NCI-H2107 treated with DMSO at 0.1 percent for 48 hours (cell line): Measurements from ENCODE around the gene FUOM.

ENCODE experiments used
- DNase-seq: peaks from one replicate; lab custom pipeline; 2025; ENCODE audit not compliant: unreplicated experiment; lab: John Stamatoyannopoulos, UW

Gene FUOM, protein sequence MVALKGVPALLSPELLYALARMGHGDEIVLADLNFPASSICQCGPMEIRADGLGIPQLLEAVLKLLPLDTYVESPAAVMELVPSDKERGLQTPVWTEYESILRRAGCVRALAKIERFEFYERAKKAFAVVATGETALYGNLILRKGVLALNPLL

DNA sequence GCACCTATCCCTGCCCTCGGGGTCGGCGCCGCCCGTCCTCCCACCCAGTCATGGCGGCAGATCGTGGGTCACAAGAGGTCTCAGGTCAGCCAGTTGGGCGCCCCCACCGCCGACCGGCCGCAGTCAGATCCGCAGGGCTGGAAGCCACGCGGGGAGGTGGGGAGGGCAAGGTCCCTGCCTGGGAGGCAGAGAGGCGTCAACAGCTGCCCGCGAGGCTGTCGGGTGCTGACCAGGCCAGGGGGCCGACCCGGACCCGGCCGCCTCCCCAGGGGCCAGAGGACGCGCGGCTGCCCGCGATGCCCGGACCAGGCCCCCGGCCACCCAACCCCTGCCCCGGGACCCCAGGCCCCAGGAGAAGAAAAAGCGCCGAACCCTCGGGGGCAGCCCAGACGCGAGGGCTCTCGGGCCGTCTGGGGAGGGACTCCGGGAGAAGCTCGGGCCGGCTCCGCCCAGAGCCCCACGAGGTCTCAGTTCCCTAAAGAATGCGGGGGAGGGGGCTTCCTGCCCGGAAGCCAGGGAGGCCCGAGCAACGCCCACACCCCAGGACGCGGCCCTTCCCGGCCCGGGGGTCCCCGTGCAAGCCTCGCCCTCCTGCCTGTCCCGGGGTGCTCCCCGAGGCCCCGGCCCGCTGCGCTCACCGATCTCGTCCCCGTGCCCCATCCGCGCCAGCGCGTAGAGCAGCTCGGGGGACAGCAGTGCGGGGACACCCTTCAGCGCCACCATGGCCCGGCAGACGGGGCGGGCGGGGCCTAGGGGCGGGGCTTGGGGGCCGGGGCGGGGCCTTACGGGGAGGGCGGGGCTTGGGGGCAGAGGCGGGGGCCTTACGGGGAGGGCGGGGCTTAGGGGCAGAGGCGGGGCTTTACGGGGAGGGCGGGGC is at the start of gene FUOM:
Gene FUOM, minus strand, starts transcription at position 735 of the 877 bp plus-strand sequence. Its CDS starts 12 bp downstream, at position 723.
- DNase-seq = no peak

DNA sequence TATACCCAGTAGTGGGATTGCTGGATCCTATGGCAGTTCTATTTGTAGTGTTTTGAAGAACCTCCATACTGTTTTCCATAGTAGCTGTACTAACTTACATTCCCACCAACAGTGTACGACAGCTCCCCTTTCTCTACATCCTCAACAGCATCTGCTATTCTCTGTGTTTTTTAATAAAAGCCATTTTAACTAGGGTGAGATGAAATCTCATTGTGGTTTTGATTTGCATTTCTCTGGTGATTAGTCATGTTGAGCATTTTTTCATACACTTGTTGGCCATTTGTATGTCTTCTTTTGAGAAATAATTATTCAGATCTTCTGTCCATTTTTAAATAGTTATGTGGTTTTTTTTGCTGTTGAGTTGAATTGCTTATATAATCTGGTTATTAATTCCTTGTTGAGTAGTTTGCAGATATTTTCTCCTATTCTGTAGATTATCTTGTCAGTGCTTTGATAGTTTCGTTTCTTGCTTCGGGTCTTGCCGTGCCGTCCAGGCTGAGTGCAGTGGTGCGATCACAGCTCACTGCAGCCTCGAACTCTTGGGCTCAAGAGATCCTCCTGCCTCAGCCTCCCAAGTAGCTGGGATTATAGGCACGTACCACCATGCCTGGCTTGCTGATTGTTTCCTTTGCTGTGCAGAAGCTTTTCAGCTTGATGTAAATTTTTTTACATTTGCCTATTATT is 48.2 kb upstream of the FUOM start:
- DNase-seq = no peak

DNA sequence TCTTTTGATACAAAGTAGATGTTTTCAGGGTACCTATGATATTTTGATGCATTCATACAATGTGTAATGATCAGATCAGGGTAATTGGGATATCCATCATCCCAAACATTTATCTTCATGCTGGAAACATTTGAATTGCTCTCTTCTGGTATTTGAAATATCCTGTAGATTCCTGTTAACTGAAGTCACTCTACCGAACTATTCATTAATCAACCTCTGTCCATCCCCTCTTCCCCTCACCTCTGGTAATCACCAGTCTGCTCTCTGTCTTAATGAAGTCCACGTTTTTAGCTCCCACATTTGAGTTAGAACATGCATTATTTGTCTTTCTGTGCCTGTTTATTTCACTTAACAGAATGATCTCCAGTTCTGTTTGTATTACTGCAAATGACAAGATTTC is 47.5 kb upstream of the FUOM start:
- no peak for DNase-seq

DNA sequence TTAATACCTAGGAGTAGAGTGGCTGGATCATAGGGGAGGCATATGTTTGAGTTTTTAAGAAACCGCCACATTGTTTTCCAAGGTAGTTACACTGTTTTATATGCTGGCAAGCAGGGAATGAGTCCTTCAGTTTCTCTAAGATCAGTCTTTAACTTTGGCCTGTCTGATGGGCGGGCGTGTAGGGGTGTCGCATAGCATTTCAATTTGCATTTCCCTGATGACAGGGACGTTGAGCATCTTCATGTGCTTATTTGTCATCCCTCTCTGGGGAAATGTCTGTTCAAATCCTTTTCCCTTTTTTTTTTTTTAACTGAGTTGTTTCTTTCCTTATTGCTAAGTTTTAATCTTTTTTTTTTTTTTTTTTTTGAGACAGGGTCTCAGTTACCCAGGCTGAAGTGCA is 46.0 kb upstream of the FUOM start:
- no peak for DNase-seq

DNA sequence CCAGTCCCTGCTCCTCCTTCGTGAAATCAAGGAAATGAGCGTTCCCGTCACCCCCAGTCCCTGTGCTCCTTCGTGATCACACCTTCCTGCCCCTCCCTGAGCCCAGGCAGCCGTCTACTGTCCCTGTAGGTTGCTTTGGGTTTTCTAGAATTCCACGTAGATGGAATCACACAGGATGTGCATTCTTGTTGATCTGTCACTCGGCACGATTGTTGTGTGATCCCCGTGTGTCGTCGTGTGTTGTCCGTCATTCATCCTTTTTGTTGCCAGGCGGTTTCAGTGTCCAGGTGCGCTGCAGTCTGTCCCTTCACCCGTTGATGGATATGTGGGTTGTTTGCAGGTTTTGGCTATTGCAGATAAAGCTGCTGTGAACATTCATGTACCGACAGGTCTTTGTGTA is 45.5 kb upstream of the FUOM start:
- DNase-seq = no peak

DNA sequence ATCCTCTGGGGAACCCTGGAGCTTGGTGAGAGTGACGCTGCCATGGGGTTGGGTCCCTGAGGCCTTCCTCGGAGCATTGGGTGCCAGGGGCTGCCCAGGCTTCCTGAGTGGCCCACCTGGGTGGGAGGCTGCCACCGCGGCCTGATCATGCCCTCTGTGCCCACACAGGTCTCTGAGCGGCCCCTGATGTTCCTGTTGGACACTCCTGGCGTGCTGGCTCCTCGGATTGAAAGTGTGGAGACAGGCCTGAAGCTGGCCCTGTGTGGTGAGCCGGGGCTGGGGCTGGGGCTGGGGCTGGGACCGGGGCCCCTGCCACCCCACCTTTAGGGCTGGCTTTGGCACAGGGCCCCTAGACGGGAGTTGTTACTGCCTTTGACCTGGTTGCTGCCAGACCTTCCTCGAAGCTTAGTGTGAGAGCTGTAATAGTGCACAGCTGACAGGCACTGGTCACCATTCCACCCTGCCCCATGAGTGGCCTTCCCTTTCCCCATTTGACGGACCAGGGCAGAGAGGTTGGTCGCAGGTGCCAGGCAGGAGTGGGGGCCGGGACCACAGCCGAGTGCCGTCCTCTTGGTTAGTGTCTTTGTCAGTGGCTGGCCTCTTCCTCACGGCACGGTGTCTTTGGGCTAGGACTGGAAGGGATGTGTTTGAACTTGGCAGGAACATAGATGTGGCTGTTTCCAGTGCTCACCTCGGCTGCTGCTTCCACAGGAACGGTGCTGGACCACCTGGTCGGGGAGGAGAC is 44.3 kb upstream of the FUOM start:
- no peak for DNase-seq

DNA sequence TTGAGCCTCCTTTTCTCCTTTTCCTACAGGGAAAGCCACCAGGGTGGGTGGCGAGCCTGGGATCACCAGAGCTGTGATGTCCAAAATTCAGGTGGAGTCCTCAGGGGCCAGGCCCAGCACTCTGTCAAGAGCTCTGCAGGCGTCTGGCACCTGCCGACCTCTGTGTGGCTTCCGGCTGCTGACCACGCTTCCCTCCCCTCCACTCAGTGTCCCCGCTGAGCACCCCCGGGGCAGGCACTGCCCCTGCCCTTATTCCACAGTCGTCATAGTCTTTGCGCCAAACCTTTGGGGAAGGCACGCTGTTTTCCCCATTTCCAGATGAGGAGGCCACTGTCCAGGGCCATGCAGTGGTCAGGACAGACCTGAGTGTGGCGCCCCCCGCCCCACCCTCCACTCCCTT is 43.7 kb upstream of the FUOM start:
- no peak for DNase-seq

DNA sequence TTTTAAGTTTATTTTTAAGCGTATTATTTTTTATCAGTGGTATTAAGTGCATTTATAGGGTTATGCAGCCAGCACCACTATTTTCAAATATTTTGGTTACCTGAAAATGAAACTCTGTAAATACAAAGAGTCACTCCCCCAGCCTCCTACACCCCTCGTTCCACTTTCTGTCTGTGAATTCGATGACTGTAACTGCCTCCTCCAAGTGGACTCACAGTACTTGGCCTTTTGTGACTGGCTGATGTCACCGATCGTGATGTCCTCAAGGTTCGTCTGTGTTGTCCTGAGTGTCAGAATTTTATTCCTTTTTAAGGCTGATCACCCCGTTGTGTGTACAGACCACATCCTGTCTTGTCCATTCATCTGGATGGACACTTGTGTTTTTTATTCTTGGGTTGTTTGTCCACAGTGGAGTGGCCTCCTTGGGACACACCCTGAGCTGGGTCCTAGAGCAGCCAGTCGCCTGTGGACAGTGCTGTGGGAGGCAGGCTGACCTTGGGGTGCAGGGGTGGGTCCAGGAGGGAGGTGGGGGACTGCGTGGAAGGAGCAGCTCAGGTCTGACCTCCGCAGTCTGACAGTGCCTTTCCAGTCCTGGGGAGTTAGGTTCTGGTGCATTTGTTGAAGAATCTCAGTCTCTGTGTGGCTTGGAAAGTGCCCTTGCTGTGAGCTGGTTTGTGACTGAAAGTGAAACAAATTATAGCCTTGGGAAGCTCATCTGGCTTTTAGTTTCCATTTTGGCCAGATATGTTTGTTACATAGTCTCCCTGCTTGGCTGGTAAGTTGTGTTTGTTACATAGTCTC is 43.0 kb upstream of the FUOM start:
- DNase-seq = no peak

DNA sequence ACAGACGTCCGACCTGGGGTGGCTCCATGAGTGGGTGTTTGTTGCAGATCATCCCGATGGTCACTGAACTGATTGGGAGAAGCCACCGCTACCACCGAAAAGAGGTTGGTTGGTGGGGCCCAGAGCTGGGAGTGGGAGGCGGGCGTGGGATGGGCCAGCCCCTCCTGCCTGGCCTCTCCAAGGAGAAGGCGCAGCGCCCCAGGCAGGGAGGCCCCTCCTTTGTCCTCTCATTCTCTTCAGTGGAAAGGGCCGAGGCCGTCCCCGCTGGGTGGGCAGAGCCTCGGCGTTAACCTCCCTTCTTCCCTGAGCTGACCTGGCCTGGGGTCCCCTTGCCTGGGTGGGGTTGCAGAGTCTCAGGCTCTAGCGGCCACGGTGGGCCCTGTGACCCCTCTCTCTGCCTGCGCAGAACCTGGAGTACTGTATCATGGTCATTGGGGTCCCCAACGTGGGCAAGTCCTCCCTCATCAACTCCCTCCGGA is 41.3 kb upstream of the FUOM start:
- no peak for DNase-seq

DNA sequence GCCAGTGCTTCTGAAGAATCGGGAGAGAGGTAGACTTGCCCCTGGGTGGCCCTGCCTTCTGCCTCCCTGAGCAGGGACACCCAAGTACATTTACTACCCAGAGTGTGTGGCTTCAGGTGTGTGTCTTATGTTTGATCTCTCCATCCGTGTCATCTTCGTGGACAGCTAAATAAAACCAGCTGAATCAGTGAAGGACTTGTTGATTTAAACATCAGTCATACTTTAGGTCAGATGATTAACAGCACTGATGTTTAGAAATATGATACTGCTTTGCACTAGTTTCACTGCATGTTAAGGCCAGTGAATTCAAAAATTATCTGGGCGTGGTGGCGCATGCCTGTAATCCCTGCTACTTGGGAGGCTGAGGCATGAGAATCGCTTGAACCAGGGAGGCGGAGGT is 40.1 kb upstream of the FUOM start:
- no peak for DNase-seq

DNA sequence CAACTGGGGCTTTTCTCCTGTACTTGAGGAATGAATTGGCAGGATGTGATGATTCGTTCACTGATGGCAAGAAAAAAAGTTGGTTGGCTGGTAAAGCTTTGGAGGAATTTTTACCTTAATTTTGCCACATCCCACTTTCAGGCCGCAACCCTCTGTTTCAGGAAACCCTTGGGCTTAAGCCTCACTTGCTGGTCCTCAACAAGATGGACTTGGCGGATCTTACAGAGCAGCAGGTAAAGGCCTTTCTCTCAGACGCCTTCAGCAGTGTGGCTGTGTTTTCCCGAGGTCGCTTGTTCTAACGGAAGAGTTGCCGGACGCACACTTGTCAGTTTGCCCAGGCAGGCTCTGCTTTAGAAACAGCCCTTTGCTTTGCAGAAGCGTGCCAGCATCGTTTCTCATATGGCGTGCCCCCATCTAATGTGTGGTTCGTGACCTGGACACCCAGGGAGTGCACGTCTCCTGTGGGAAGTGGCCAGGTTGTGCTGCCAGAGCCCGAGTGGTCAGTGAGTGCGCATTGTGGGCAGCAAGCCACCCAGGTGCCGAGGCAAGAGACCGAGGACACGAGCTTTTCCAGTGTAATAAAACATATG is 38.3 kb upstream of the FUOM start:
- DNase-seq = no peak

DNA sequence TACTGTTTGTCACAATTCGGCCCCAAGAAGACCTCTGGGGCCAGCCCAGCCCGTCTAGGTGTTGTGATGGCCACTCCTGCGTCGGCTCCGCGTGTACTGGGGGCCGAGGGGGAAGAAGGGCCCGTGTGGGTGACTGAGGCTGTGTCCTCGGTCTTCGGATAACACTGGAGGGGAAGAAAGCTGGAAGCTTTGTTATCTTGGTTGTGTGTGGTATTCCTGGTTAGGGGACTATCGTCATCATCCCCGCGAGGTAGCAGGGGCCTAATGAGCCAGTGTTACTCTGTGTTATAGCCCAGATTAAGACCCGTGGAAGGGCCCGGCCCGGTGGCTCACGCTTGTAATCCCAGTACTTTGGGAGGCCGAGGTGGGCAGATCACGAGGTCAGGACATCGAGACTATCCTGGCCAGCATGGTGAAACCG is 37.0 kb upstream of the FUOM start:
- no peak for DNase-seq

DNA sequence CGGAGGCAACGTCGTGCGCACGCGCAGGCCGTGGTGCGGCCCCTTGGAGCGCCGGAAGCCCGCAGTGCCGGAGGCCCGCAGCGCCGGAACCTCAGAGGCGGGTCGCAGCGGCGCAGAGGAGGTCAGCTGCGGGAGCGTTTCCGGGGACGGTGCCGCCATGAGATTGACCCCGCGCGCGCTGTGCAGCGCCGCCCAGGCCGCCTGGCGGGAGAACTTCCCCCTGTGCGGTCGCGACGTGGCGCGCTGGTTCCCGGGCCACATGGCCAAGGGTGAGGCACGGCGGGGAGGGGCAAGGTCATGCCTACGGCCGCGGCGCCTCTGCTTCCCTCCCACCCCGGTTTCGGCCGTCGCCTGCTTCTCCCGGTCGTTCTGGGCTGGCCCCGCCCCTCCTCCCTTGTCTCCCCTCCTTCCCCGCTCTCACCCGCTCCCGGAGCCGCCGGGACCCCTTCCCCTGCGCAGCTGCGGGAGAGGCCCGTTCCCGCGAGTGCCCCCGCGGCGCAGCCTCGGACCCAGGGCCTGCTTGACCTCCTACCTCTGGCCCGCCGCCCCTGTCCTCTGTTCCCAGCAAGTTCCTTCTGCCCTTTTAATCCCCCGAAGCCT is 36.3 kb upstream of the FUOM start, which contains the start of gene MTG1:
Gene MTG1, plus strand, starts transcription at position 94 of the 600 bp plus-strand sequence. Its CDS starts 64 bp downstream, at position 158.
- DNase-seq = peak; percentile 46

DNA sequence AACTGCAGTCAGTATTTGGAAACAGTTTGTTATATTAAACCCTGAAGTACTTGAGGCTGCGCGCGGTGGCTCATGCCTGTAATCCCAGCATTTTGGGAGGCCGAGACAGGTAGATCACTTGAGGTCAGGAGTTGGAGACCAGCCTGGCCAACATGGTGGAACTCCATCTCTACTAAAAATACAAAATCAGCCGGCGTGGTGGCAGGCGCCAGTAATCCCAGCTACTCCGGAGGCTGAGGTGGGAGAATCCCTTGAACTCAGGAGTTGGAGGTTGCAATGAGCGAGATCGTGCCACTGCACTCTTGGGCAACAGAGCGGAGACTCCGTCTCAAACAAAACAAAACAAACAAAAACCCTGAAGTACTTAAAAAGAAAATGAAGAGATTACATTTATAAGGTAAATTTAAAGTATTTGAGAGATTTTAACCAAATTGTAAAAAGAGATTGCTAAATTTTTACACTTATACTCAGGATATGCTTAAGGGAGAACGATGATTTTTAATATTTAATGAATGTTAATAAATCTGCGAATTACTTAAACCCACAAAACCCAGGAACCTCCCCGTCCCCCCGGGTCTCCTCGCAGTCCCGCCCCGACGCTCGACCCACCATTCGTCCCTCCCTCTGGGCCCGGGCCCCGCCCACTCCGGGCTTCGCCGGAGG is 35.7 kb upstream of the FUOM start:
- DNase-seq = no peak

DNA sequence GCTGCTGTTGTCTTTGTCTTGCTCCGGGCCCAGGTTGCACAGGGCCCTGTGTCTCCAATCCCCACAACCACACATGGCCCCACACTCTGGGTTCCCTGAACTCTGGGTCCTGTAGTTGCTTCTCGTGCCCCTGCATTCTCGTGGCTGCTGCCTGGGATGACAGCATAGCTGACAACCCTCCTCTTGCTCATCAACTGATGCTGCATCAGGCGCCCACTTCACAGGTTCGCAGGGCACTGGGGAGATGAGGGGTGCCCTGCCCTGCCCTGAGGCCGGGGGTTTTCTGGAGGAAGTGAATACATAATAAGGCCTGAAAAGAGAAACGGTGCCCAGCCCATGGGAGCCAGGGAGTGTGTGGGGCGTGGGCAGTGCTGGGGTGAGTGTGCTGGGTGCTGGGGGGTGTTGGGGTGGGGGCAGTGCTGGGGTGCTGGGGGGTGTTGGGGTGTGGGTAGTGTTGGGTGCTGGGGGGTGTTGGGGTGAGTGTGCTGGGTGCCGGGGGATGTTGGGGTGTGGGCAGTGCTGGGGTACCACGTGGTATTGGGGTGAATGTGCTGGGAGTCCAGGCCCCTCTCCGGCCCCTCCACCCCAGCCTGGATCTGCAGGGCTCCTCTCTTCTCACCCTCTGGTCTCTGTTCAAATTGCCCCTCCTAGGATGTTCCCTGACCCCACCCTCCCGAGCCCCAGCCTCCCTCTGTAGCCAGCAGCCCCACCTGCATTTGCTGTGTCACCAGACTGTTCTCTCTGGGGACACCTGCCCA is 34.1 kb upstream of the FUOM start:
- DNase-seq = no peak

DNA sequence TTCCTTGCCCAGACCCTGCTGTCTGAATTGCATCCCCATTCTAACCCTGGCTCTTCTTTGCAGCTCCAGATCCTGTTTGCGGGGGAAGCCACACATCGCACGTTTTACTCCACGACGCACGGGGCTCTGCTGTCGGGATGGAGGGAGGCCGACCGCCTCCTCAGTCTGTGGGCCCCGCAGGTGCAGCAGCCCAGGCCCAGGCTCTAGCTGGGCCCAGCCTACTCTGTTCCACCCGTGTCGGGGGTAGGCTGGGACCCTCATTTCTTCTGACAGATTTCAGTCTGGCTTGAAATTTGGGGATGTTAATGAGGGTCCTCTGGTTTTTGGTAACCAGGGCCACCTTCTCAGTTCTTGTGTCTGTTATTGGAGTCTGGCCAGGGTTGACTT is 33.4 kb upstream of the FUOM start:
- DNase-seq = no peak

DNA sequence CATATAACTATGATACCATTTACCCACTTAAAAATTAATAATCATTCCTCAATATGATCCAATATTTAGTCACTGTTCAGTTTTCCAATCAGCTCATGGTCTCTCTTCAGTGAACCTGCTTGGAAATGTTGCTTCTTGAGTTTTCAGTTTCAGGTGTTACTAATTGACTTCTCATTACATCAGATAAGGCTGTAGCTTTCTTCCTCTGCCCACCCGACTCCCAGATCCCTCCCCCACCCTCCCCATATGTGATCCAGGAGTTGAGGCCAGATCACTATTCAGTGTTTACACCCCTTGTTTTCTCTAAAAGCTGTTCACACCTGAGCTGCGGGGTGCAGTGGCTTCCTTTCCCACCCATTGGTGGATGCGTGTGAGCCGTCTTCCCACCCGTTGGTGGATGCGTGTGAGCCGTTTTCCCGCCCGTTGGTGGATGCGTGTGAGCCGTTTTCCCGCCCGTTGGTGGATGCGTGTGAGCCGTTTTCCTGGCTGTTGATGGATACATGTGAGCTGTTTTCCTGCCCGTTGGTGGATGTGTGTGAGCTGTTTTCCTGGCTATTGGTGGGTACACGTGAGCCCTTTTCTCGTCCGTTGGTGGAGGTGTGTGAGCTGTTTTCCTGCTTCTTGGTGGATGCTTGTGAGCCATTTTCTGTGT is 32.9 kb upstream of the FUOM start:
- no peak for DNase-seq
